ACC112 (cell line): ENCODE measurements around the gene AKAP8L.

Experiments used
- H2AFZ ChIP-seq: fragments of 200-600 bp; sonication (generic); one replicate; pipeline ENCODE4 v1.6.0; 2017; ENCODE audit warnings: antibody characterized with exemption, low read length; ENCODE audit not compliant: unreplicated experiment
- H3K27ac ChIP-seq: fragments of 200-600 bp; sonication (generic); 2 replicates; pipeline ENCODE4 v1.5.1; 2014; ENCODE audit warnings: low read depth, mild to moderate bottlenecking, antibody characterized with exemption, low read length, moderate library complexity
- H3K27me3 ChIP-seq: fragments of 200-600 bp; sonication (generic); 2 replicates; pipeline ENCODE4 v1.6.1; 2014; ENCODE audit warnings: mild to moderate bottlenecking, antibody characterized with exemption, low read length, moderate library complexity, mixed read lengths; ENCODE audit not compliant: insufficient read depth
- H3K36me3 ChIP-seq: fragments of 200-600 bp; sonication (generic); 2 replicates; pipeline ENCODE4 v1.6.1; 2016; ENCODE audit warnings: mild to moderate bottlenecking, antibody characterized with exemption, low read length, moderate library complexity, mixed read lengths; ENCODE audit not compliant: insufficient read depth
- H3K4me1 ChIP-seq: fragments of 200-600 bp; sonication (generic); one replicate; pipeline ENCODE4 v1.6.1; 2016; ENCODE audit warnings: low read length, mixed read lengths; ENCODE audit not compliant: insufficient read depth, unreplicated experiment, control insufficient read depth
- H3K4me3 ChIP-seq: fragments of 200-600 bp; sonication (generic); 2 replicates; pipeline ENCODE4 v1.5.1; 2014; ENCODE audit warnings: mild to moderate bottlenecking, low read depth, low read length
- H3K79me2 ChIP-seq: fragments of 200-600 bp; sonication (generic); one replicate; pipeline ENCODE4 v1.6.0; 2016; ENCODE audit warnings: low read length; ENCODE audit not compliant: control insufficient read depth, unreplicated experiment, insufficient read depth

The AKAP8L gene

DNA sequence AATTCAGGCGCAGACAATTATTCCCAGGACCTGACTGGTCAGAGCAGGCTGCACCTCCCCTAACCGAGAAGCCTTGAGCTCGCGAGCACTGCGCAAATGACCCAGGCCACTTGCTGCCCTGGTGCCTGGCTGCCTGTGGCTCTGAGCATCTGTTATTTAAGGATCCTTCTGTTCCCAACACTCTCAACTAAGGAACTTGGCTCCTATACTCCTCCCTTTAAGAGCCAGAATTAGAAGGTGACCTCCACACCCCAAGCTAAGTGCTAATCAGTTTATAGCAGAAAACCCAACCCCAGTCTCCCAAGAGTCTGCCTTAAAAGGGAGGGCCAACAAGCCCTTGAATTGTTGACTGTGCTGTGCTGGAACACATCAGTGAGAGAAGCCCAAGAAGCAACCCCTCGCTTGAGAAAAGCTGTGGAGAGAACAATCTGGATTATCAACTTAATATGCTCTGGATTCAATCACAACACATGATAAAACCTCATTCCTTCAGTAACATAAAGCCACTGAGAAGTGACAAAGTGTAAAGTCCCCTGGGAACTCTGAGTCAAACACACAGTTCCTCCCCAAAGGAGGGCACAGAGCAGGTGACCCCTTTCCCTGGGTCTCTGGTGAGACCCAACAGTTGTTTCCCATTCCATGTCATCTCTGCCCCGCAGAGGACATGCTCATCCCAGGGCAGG is 14.6 kb downstream of the AKAP8L start:
- Histone ChIP-seq H3K79me2 (peaks cover 62% of the 10 kb centered on the region), H3K27ac (no peak overlapping the region), H2AFZ (no peak overlapping the region), H3K4me3 (no peak overlapping the region), H3K36me3 (0 out of 2 replicates have a peak, but pooled peaks cover 2% of the 10 kb centered on the region), H3K4me1 (no peaks in the 10 kb centered on the region), H3K27me3 (no peaks in the 10 kb centered on the region)

DNA sequence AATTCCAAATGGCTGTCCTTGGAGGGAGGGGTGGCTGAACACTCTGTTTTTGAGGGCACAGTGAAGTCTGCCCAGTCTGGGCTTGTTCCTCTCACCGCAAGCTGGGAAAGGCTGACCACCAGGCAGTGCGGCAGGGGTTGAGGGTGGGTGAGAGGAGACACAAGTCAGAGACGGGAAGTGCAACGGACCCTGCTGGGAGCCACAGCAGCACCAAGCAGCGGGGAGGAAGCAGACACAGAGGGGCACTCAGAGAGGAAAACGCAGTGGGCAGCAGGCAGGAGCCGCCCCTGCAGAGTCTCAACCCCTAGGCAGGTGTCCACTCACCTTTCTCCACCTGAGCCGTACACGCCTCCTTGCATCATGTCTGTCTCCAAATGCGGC is 15.6 kb downstream of the AKAP8L start:
- Histone ChIP-seq H2AFZ (no peak overlapping the region), H3K79me2 (peaks cover 55% of the 10 kb centered on the region), H3K36me3 (no peaks in the 10 kb centered on the region), H3K4me1 (no peaks in the 10 kb centered on the region), H3K4me3 (no peak overlapping the region), H3K27me3 (no peaks in the 10 kb centered on the region), H3K27ac (no peak overlapping the region)

DNA sequence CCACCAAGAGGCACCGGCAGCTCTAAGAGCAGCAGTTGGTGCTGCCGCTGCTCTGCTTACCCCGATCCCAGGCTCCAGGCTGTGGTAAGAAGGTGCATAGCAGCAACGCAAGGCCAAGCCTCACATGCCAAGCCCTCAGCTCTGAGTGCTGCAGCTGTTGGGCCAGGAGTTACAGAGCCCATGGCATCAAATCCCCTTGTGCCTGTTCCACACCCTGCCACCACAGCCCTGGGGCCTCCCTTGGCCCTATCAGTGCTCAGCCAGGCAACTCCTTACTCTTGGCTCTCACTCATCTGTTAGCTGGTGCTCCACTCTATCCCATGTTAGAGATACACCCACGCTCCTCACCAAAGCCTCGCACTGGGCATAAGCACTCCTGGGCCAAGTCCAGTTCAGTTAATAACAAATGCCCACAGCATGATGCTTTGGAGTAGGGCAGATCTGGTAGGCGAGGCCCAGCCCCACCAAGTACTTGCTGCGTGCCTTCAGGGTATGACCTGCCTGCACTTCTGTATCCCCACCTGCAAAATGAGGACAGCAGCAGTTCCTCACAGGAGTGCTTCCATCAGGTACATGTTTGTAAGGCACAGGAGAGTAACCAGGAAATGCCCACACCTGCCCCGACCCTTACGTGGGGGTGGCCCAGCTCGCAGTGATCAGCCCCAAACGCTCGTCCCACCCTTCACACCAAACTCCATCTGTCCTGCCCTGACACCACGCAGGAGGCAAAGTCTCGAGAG is 16.2 kb downstream of the AKAP8L start:
- H3K4me3 ChIP-seq = no peak overlapping the region
- H3K27ac ChIP-seq = no peak overlapping the region
- H3K79me2 ChIP-seq = peaks cover 49% of the 10 kb centered on the region
- no peak overlapping the region for H2AFZ ChIP-seq
- no peaks in the 10 kb centered on the region for H3K27me3 ChIP-seq
- H3K4me1 ChIP-seq = no peaks in the 10 kb centered on the region
- H3K36me3 ChIP-seq = no peaks in the 10 kb centered on the region

DNA sequence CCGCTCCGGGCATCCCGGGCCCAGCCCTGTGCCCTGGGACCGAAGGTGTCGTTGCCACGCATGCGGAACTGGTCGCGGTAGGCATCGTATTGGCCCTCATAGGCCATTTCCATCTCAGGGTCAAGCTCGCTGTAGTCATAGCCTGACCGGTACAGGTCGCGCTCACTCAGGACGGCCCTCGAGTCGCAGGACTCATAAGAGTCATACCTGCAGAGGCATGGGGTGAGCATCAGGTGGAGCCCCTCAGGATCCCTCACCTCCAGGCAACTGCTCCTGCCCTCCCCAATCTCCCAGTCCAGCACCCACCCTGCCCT is 17.4 kb downstream of the AKAP8L start:
- H3K36me3 ChIP-seq = peaks cover 4% of the 10 kb centered on the region; the same call in 1 of the 2 replicates
- peaks cover 38% of the 10 kb centered on the region for H3K79me2 ChIP-seq
- H3K4me3 ChIP-seq = no peak overlapping the region
- H2AFZ ChIP-seq = no peak overlapping the region
- H3K4me1 ChIP-seq = no peaks in the 10 kb centered on the region
- no peak overlapping the region for H3K27ac ChIP-seq
- H3K27me3 ChIP-seq = no peaks in the 10 kb centered on the region

DNA sequence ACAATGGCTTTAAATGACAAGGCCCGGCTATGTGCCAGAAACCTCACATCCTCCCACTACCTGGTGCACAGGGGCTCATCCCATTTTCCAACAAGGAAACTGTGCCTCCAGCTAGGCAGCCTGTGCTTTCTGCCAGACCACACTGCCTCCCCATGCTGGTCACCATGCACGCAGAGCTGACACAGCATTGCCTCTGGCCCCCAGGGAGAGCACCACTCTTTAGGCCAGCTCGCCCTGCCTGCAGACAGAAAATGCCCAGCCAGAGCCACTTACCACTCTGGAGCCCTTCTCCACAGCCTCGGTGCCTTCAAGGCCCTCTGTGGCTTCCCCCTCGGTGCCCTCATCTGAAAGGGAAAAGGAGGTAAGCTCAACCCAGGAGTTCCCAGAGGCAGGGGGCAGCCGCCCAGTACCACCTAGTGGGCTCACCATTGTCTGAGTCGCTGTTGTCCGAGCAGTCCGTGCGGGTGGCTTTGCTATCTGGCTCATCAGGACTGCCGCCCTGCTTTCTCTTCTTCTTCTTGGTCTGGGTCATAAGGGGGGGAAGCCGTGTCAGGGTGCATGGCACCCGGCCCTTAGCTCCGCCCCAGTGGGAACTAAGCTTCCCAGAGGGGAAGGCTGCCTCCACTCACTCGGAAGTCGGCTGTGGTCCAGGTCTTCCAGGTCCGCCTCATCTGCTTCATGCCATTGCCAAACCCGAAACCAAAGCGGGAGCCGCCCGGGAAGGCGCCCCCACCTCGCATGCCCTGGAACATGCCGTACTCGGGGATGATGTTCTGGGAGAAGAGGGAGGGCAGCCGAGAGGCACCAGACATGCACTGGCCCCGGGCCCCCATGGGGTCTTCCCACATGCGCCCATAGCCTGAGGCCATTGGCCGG is 18.0 kb downstream of the AKAP8L start:
- Histone ChIP-seq H3K79me2 (peaks cover 33% of the 10 kb centered on the region), H3K4me3 (no peak overlapping the region), H3K27me3 (no peaks in the 10 kb centered on the region), H2AFZ (no peak overlapping the region), H3K27ac (no peak overlapping the region), H3K4me1 (no peaks in the 10 kb centered on the region), H3K36me3 (peaks cover 4% of the 10 kb centered on the region; the same call in 1 of the 2 replicates)

DNA sequence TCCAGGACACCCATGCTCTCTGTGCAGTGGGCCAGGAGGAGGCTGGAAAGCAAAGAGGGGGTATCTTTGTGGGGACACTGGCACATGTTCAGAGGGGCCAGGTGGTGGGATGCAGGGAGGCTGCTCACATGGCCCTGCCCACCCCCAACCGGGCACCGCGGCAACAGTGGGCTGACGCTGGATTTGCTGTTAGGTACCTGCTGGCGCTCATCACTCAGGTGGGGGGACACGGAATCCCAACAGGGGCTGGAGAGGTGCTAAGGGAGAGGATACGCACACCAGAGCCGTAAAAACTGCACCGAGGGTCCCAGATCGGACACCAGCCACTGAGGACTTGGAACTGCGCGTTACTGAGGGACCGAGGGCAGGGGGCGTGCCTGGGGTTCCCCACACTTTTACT is 19.2 kb downstream of the AKAP8L start:
- no peak overlapping the region for H3K4me3 ChIP-seq
- H3K27ac ChIP-seq = no peak overlapping the region
- no peaks in the 10 kb centered on the region for H3K4me1 ChIP-seq
- H3K79me2 ChIP-seq = peaks cover 28% of the 10 kb centered on the region
- no peak overlapping the region for H2AFZ ChIP-seq
- no peaks in the 10 kb centered on the region for H3K27me3 ChIP-seq
- peaks cover 4% of the 10 kb centered on the region; the same call in 1 of the 2 replicates for H3K36me3 ChIP-seq

DNA sequence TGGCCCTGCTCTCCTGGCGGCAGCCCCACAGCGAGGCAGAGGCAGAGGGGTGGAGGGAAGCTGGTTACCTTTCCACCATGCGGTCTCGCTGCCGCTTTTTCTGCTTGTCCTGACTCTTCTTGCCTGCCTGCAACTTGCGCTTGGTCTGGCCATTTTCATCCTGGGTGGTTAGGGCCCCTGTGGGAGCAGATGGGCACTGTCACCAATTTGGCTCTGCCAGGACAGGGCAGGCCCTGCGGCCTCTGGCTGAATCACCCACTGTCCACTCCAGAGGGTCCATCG is 19.6 kb downstream of the AKAP8L start:
- H3K27ac ChIP-seq = no peak overlapping the region
- no peak overlapping the region for H3K4me3 ChIP-seq
- peaks cover 4% of the 10 kb centered on the region; the same call in 1 of the 2 replicates for H3K36me3 ChIP-seq
- no peaks in the 10 kb centered on the region for H3K27me3 ChIP-seq
- no peaks in the 10 kb centered on the region for H3K4me1 ChIP-seq
- peaks cover 23% of the 10 kb centered on the region for H3K79me2 ChIP-seq
- H2AFZ ChIP-seq = no peak overlapping the region

DNA sequence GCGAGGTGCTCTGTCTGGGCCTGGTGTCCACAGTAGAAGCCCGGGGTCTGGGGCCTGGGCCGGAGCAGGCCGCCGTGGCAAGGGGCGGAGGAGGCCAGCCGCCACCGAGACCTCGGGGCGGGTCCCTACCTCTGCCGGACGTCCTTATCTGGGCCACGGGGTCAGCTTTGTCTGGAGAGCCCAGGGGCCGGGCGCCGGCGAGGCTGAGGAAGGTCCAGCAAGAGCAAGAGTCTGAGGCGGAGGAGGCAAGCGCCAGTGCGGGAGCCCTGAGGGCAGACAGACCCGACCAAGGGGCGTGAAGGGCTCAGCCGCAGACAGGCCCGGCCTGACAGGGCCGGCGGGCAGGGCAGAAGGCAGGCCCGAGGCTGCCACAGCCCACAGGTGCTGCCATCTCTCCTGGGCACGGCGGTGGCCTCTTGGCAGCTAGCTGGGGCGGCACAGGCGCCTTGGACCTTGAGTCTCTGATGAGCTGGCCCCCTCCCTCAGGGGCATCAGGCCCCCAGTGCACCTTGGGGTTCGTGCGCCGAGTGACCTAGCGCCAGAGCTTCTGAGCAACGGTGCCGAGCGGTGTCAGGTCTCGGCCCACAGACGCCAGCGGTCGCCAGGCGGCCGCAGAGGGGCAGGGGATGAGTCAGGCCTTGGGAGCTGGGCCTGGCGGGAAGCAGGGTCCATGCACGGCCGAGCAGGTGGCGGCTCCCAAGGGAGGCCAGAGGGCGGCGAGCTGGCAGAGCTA is 20.1 kb downstream of the AKAP8L start:
- Histone ChIP-seq H3K27ac (no peak overlapping the region), H3K4me3 (no peak overlapping the region), H3K27me3 (no peaks in the 10 kb centered on the region), H2AFZ (no peak overlapping the region), H3K4me1 (no peaks in the 10 kb centered on the region), H3K36me3 (peaks cover 4% of the 10 kb centered on the region; the same call in 1 of the 2 replicates), H3K79me2 (peaks cover 18% of the 10 kb centered on the region)

DNA sequence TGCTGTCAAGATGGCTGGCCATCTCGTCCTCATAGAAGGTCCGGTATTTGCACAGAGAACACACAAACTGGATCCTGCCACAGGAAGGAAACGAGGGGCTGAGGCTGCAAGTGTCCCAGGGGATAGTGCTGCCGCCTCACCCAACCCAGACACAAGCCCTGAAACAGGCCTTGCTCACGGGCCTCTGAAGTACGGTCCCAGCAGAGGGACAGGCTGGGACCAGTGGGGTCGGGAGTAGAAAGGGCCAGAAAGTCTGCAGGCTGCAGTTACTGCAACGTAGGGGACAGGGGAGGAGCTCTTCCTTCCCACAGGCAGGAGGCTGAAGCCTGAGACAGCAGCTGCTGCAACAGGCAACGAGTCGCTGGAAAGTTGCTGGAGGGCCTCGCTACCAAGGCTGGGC is 21.0 kb downstream of the AKAP8L start:
- Histone ChIP-seq H3K36me3 (peaks cover 8% of the 10 kb centered on the region; the same call in 1 of the 2 replicates), H3K79me2 (peaks cover 13% of the 10 kb centered on the region), H3K4me1 (no peaks in the 10 kb centered on the region), H3K27ac (no peak overlapping the region), H2AFZ (no peak overlapping the region), H3K27me3 (no peaks in the 10 kb centered on the region), H3K4me3 (no peak overlapping the region)

DNA sequence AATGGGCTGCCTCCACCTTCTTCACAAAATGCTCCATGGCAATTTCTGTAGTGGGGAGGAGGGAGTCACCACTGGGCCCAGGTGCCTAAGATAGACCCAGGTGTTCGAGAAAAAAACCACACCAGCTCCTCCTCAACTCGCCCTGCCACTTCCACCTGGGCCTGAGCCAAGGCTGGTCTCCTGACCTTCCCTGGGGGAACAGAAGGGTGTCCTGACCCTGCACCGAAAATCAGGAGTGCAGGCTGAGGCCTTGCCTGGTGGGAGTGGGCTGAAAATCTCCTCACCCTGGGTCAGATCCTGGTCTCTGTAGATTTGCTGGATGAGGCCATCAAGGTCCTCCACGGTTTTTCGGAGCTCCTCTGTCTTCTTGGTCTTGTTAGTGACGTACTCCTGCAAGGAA is 21.6 kb downstream of the AKAP8L start:
- no peaks in the 10 kb centered on the region for H3K4me1 ChIP-seq
- H2AFZ ChIP-seq = no peak overlapping the region
- no peaks in the 10 kb centered on the region for H3K27me3 ChIP-seq
- no peak overlapping the region for H3K27ac ChIP-seq
- peaks cover 8% of the 10 kb centered on the region; the same call in 1 of the 2 replicates for H3K36me3 ChIP-seq
- H3K4me3 ChIP-seq = no peak overlapping the region
- H3K79me2 ChIP-seq = peaks cover 11% of the 10 kb centered on the region
